Islet precursor cell (in vitro differentiated cells): ENCODE data around the gene CDC25B.

Experiments
- DNase-seq: peaks from one replicate; pipeline ENCODE4 v3.0.0-alpha.2; 2018

Gene CDC25B

DNA sequence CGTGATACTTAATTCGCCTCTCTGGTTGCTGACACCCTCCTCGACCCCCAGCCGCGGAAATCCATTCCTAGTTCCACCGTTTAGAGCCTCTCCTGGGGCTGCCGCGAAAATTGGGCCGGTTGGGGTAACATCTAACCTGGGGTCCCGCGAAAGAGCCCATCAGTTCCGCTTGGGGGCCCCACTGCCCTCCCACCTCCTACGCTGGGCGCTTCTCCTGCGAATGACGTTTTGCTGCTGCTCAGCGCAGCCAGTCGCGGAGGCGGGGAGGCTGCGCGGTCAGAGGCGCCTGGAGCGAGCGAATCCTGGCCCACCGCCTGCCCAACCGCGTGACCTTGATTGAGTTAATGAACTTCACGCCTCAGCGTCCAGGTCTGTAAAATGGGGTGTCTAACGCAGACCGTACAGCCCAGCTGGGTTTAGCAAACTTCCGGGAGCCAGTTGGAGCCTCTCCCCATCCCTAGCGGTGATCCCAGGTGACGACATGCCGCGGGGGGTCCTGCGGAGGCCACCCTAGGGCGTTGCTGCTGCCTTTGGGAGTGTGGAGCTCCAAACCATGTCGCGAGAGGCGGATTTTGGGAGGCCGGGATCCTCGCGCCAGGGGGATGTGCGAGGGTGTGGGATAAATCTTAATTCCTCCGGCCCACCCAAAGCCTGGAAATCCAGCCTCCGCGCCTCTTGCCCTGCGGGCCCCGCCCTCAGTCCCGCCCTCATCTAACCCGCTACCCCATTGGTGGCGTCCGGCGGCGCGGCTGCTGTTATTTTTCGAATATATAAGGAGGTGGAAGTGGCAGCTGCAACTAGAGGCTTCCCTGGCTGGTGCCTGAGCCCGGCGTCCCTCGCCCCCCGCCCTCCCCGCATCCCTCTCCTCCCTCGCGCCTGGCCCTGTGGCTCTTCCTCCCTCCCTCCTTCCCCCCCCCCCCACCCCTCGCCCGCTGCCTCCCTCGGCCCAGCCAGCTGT, at the start of gene CDC25B:
CDC25B (plus strand) TSS at position 800 of the 958 bp plus-strand sequence. CDS start 222 bp downstream, outside the sequence.
- peak; percentile 96 for DNase-seq

- DNase-seq, result no peak
Observed at GRCh38 chr20:3747471-3747870, 48.6 kb upstream of the CDC25B start.

- DNase-seq, result no peak
Observed at GRCh38 chr20:3748073-3748472, 48.0 kb upstream of the CDC25B start.

- no peak for DNase-seq
Observed at GRCh38 chr20:3749087-3749688, 46.9 kb upstream of the CDC25B start.

- DNase-seq, result peak; percentile 79
Observed at GRCh38 chr20:3749689-3750531, 46.2 kb upstream of the CDC25B start.

GRCh38 chr20:3751305-3751674, 44.8 kb upstream of the CDC25B start:
- DNase-seq, result no peak

GRCh38 chr20:3751675-3752385, 44.3 kb upstream of the CDC25B start:
- DNase-seq, result peak; percentile 89

DNA sequence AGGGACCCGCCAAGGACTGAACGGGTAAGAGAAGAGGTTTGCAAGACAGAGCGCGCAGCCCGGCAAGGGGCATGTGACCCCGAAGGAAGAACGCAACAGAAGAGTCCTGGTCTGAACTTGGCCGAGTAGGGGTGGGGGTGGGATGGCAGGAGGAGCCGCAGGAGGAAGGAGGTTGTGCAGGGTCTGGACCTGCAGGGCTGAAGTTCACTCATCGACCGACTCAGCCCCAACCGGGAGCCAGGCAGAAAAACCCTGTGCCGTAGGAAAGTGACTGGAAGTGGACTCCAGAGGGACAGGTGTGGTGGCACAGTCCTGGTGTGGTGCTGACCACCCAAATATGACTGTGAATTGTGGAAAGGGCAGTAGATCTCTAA, 43.7 kb upstream of the CDC25B start:
- DNase-seq, result no peak

DNA sequence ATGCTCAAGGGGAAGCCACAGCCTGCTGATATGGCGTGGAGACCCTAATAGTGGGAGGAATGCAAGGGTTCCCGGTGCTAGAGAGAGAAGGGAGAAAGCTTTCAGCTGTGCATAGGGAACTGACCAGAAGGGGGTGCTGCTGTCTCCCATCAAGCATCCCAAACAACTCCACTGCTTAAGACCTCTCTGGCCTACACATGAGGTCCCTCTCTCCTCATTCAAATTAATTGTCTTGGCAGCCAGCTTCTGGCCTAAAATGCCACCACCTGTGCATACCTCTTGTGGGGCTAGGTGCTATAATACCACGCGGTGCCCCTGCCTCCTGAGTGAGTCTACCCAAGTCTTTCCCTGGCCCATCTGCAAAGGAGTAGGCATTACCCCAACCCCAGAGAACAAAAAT, 43.0 kb upstream of the CDC25B start:
- DNase-seq, result peak; percentile 79

GRCh38 chr20:3753501-3754275, 42.4 kb upstream of the CDC25B start:
- DNase-seq, result no peak

DNA sequence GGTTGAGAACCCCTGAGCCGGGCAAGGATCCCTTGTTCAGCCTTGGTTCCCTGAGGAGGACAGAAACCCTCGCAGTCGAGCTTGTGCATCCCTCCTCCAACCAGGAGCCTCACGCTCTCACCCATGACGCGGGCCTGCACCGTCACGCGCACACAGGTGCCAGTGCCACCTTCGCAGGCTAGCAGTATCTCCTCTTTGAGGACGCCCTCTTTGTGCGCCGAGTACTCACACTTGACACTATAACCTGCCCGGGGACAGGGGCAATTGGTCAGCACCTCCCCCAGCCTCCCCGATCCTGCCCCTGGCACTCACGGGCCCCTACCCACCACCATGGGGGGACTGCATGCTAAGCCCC, 41.9 kb upstream of the CDC25B start:
- no peak for DNase-seq

- DNase-seq, result no peak
Observed at GRCh38 chr20:3755269-3755668, 40.8 kb upstream of the CDC25B start.

DNA sequence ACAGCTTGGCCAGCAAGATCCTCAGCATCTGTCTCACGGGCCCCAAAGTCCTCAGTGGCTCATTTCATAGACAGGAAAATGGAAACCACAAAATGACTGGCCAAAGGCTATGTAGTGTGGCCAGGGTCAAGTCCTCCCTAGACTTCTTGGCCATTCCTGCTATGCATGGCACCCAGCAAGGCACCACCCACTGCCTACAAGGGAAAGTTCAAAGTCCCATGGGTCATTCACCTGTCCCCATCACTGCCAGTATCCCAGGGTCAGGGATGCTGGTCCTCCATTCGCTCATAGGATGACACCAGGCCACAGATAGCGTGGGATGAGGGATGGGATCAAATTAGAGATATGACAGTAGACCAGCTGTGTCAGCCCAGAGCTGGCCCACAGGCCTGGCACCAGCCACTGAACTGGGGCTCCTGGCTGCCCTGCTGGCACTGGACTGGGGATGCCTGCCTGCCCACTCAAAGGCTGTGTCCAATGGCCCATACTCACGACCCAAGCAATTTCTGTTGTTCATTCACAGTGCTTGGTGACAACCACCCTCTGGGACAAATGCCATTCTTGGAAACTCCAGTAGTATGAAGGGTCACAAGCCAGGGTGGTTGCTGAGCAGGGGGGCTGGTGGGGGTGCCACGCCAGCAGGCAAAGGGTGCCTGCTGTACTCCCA, 40.2 kb upstream of the CDC25B start:
- no peak for DNase-seq

DNA sequence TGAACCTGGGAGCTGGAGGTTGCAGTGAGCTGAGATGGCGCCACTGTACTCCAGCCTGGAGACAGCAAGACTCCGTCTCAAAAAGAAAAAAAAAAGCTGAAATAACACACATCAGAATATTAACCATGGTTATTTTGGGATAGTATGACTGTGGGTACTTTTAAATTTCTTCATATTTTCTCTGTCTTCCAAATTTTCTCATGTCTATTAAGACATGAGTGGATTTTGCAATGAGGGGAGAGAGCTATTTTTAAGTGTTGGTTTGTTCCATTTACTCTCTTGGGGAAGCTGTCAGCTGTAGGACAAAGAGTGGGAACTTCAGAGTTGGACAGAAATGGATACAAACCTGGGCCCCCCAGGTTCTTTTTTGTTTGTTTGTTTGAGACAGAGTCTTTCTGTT, 38.8 kb upstream of the CDC25B start:
- no peak for DNase-seq

DNA sequence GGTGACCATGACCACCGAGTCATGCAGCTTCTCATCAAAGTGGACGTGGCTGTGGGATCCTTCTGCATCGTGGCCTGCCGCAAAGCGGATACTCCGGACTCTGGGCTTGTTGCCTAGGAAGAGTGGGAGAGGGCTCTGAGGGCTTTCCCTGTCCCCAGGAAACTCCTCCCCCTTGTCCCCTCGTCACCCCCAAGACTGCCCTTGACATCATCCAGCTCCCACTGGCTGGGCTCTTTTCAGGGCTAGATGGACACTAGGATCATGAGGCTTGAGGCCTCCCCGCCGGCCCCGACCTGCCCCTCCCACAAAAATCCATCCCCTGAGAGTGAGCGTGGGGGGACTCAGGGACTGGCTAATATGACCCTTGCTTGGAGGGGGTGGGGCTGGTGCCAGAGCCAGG, 37.5 kb upstream of the CDC25B start:
- no peak for DNase-seq

GRCh38 chr20:3759316-3759823, 36.7 kb upstream of the CDC25B start:
- DNase-seq, result no peak

DNA sequence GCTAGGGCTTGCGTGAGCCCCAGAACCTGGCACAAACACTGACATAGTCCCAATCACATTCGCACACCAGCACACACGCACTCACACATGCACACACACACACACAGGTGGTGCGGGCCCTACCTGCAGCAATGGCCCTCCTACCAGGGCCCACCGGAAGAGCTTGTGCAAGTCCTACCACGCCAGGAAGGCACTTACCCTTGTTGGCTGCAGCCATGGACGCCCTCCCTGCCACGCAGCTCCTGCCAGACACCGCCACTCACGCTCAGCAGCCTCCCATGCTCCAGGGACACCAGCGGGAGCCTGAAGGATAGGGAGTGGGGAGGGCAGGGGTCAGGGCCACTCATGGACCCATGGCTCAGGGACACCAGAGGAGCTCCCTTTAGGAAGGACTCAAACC, 36.2 kb upstream of the CDC25B start:
- no peak for DNase-seq

- DNase-seq, result no peak
Observed at GRCh38 chr20:3760655-3761348, 35.3 kb upstream of the CDC25B start.

DNA sequence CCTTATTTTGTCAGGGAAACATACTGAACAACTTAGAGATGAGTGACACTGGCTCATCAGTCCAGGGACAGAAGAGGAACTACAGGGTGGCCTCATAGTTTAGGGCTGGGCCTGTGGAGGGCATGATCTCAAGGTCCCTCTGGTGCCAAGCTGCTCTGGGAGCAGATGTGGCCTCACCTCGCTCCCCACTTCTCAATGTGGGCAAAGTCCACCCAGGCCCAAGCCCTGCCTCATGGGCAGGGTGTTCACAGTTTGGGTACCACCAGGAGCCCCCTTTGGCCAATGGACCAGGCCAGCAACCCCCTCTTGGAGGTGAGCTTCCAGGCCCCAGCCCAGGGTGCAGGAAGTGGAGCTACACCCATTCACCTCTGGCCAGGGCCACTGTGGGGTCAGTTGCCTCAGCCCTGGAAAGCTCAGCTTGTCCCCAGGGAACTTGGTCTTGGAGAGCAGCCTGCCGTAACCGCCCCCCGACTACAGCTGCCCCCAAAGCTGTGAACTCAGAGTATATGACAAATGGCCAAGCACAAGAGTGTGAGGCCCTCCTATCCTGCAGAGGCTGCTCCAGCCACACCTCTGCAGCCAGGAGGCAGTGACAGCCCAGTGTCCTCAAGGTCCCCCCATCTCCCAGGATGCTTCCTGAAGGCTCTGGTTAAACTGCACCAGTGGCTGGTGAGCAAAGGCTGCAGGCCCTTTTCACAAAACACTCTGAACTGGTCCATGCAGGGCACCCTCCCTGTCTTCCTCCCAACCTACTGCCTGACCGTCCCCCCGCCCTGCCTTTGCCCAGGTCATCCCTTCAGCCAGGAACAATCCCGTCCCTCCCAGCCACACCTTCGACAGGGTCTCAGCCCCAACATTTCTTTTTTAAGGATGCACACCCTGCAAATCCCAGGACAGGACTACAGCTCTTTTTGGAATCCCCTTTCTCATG, 32.2 kb upstream of the CDC25B start:
- DNase-seq, result no peak
